HepG2 (cell line): Measurements from ENCODE around the gene C9orf85. TPM values are rescaled to one million over a fixed set of nuclear protein-coding genes. Genes with fewer than 3 reads are reported as not detected.

Experiments used
- ATAC-seq: fragments of 200-7000 bp; cut with Tn5 transposase; 3 replicates; pipeline ENCODE4 v1.9.1; 2020; ENCODE audit warnings: mild to moderate bottlenecking, moderate library complexity
- BruUV-seq: library from RNA; stranded (reverse); fragments of 400-500 nt; replicated peaks from 2 replicates; lab custom pipeline; 2021; lab: Mats Ljungman, UMichigan
- CTCF ChIA-PET: fragments of 300-600 bp; formaldehyde crosslinking; extraction: SDS; loops from one replicate; lab custom pipeline; 2021; ENCODE audit warnings: low total read pairs, inconsistent platforms, low intra/inter-chr PET ratio; lab: Yijun Ruan, JAX
- POLR2A ChIA-PET: fragments of 350-600 bp; sonication (Branson Sonifier 250); formaldehyde crosslinking; loops from one replicate; lab custom pipeline; 2020; ENCODE audit warnings: antibody characterized with exemption, inconsistent platforms; lab: Yijun Ruan, JAX
- DNase-seq: peaks from one replicate; pipeline ENCODE4 v3.0.0-alpha.2; 2015; ENCODE audit warnings: low spot score
- FAIRE-seq: peaks from 3 replicates; lab custom pipeline; 2011; peaks lifted over from hg19 to GRCh38; lab: Jason Lieb, UNC
- H2AFZ ChIP-seq: one replicate; pipeline ENCODE4 v1.6.1; 2011; ENCODE audit warnings: low read length, inconsistent platforms
- H3K27ac ChIP-seq: fragments of 300-600 bp; 3 replicates; pipeline ENCODE4 v1.8.0; 2011; ENCODE audit warnings: mixed run types, mild to moderate bottlenecking, mixed read lengths, low read length, inconsistent platforms; ENCODE audit not compliant: insufficient read depth; ENCODE audit errors: extremely low read length
- H3K27me3 ChIP-seq, 2 experiments: fragments of 200-600 bp in 1 of 2; 2 replicates in 1 of 2; 3 replicates in 1 of 2; pipeline versions ENCODE4 v1.6.0 to v1.8.0; 2011; ENCODE audit warnings: low read length in 2 of 2, mild to moderate bottlenecking in 2 of 2, moderate library complexity in 2 of 2, inconsistent platforms in 1 of 2; ENCODE audit not compliant: insufficient read depth in 2 of 2, control insufficient read depth in 1 of 2
- H3K36me3 ChIP-seq, 2 experiments: fragments of 200-600 bp in 1 of 2; replicated peaks in 1 of 2; 2 replicates in 1 of 2; 3 replicates in 1 of 2; pipeline versions ENCODE4 v1.5.1 to v1.8.0; 2011; ENCODE audit warnings: low read length in 2 of 2, inconsistent platforms in 1 of 2; ENCODE audit not compliant: insufficient read depth in 2 of 2, control insufficient read depth in 1 of 2
- H3K4me1 ChIP-seq: 2 replicates; pipeline ENCODE4 v1.5.1; 2012; ENCODE audit warnings: low read length, inconsistent platforms; ENCODE audit not compliant: insufficient read depth
- H3K4me2 ChIP-seq: 2 replicates; pipeline ENCODE4 v1.6.0; 2011; ENCODE audit warnings: low read depth, low read length, inconsistent platforms
- H3K4me3 ChIP-seq, 3 experiments: fragments of 200-600 bp in 1 of 3; sonication (generic), shearing (Covaris generic) in 1 of 3; replicated peaks in 1 of 3; 2 replicates each; pipeline ENCODE4 v1.5.1; 2011 to 2016; ENCODE audit warnings: low read length in 3 of 3, inconsistent platforms in 2 of 3, low read depth in 2 of 3, mild to moderate bottlenecking in 2 of 3, control low read depth in 1 of 3, mixed read lengths in 1 of 3; ENCODE audit not compliant: insufficient read depth in 1 of 3
- H3K79me2 ChIP-seq: one replicate; pipeline ENCODE4 v1.6.1; 2011; ENCODE audit warnings: low read length, inconsistent platforms; ENCODE audit not compliant: insufficient read depth
- H3K9ac ChIP-seq: 2 replicates; pipeline ENCODE4 v1.6.0; 2011; ENCODE audit warnings: mild to moderate bottlenecking, low read depth, low read length, inconsistent platforms; ENCODE audit not compliant: insufficient read depth
- H3K9me3 ChIP-seq: 2 replicates; pipeline ENCODE4 v1.5.1; 2012; ENCODE audit warnings: mild to moderate bottlenecking, low read length
- H4K20me1 ChIP-seq: 2 replicates; pipeline ENCODE4 v1.6.0; 2011; ENCODE audit warnings: inconsistent platforms, mild to moderate bottlenecking, low read length, moderate library complexity; ENCODE audit not compliant: insufficient read depth
- NCOA1 ChIP-seq: sonication (generic); formaldehyde crosslinking; IDR thresholded peaks from 2 replicates; pipeline ENCODE4 v1.9.0; 2021; ENCODE audit warnings: missing genetic modification reagents
- XRCC5 ChIP-seq: fragments of 200-400 bp; formaldehyde crosslinking; optimal IDR thresholded peaks from 2 replicates; pipeline ENCODE3; 2017; ENCODE audit warnings: mild to moderate bottlenecking, low read length
- ZNF235 ChIP-seq: sonication (generic); formaldehyde crosslinking; IDR thresholded peaks from 2 replicates; pipeline ENCODE4 v1.8.1; 2023; ENCODE audit warnings: mild to moderate bottlenecking, missing genetic modification reagents, borderline replicate concordance
- ZNF280D ChIP-seq: sonication (generic); formaldehyde crosslinking; IDR thresholded peaks from 2 replicates; pipeline ENCODE4 v1.5.1; 2020; ENCODE audit warnings: mild to moderate bottlenecking, missing genetic modification reagents
- ZNF333 ChIP-seq: sonication (generic); formaldehyde crosslinking; IDR thresholded peaks from 2 replicates; pipeline ENCODE4 v1.4.0; 2020; ENCODE audit warnings: mild to moderate bottlenecking, missing genetic modification reagents, borderline replicate concordance
- ZNF652 ChIP-seq: IDR thresholded peaks from 2 replicates; pipeline ENCODE4 v1.6.1; 2016; ENCODE audit warnings: low read depth, borderline replicate concordance
- WGBS: methylation state at CpG from one replicate; pipeline ENCODE4 v1.1.6; 2017; ENCODE audit warnings: low lambda C conversion rate; 5-methylcytosine and 5-hydroxymethylcytosine counted together
- in situ Hi-C: cut with HindIII; loops from 2 replicates; pipeline ENCODE4 v1.10.0; 2017; ENCODE audit warnings: low pct_unique_long_range_greater_than_20kb; ENCODE audit not compliant: extremely low pct_ligation_motif_present
- intact Hi-C: fragments of 100-400 bp; cut with micrococcal nuclease; formaldehyde crosslinking; loops from one replicate; pipeline ENCODE4 v1.10.0; 2022; ENCODE audit not compliant: unreplicated experiment
- polyA plus RNA-seq, 8 experiments: library from polyadenylated mRNA; depleted of rRNA in 3 of 8; stranded (reverse) in 7 of 8; unstranded in 1 of 8; fragments of >200 nt; fragmentation: Illumina TruSeq in 4 of 8; extraction: Trizol in 4 of 8; gene quantifications; 2 replicates each; pipeline versions ENCODE4 v1.2.1 to v1.2.3, GENCODE V29; 2011 to 2016; ENCODE audit warnings: low read depth in 4 of 8, missing spikeins in 1 of 8, mixed read lengths in 1 of 8; ENCODE audit not compliant: insufficient read depth in 1 of 8
- total RNA-seq, 5 experiments: library from RNA; depleted of rRNA; stranded (reverse); fragments of >200 nt; fragmentation: Illumina TruSeq; extraction: Trizol; gene quantifications; 2 replicates each; pipeline ENCODE4 v1.2.3, GENCODE V29; 2016; ENCODE audit warnings: low read depth in 1 of 5

C9orf85 gene
- total and polyA plus RNA-seq, 2 of the 13 experiments (the other 11 are each of a cell fraction or from before 2014, with no cell fraction given): 9.9 to 13.9 TPM

- H3K4me3 ChIP-seq: no peak overlapping the region
- in situ Hi-C loops: no loop called here
- H3K27ac ChIP-seq: no peak overlapping the region
- H3K27me3 ChIP-seq: no peaks in the 10 kb centered on the region
- TF ChIP-seq ZNF652 (CRISPR knock-in tag) (no peak), XRCC5 (no peak), ZNF235 (no peak), ZNF333 (CRISPR knock-in tag) (no peak), NCOA1 (CRISPR knock-in tag) (no peak), ZNF280D (no peak)
- 98% methylated on average over 1 of the region's 1 CpG for WGBS
- FAIRE-seq (no peak), ATAC-seq (no peak), DNase-seq (no peak)
- no peak overlapping the region for H2AFZ ChIP-seq
- 0 out of 2 replicates have a peak, but pooled peaks cover 2% of the 10 kb centered on the region for H4K20me1 ChIP-seq
- intact Hi-C loops: no loop called here
- H3K9ac ChIP-seq: no peak overlapping the region
- H3K36me3 ChIP-seq: 0 out of 5 replicates have a peak, but pooled peaks cover 0 to 2% of the 10 kb centered on the region in 2 experiments
- H3K79me2 ChIP-seq: peaks cover 14% of the 10 kb centered on the region
- POLR2A ChIA-PET: no interaction called here
- no peaks in the 10 kb centered on the region for H3K4me1 ChIP-seq
- no TSS peak for BruUV-seq
- no peaks in the 10 kb centered on the region for H3K9me3 ChIP-seq
- no peak overlapping the region for H3K4me2 ChIP-seq
- CTCF ChIA-PET: no interaction called here
Measured at GRCh38 chr9:71937898-71938297, 26.5 kb downstream of the C9orf85 start.
